CD4-positive, alpha-beta T cell treated with Interleukin-15 for 4 hours (primary cell): ENCODE measurements around the gene RPS16.

Experiments used
- DNase-seq: peaks from one replicate; pipeline ENCODE4 v3.0.0-alpha.2; 2020; ENCODE audit warnings: low spot score

The RPS16 gene

DNA sequence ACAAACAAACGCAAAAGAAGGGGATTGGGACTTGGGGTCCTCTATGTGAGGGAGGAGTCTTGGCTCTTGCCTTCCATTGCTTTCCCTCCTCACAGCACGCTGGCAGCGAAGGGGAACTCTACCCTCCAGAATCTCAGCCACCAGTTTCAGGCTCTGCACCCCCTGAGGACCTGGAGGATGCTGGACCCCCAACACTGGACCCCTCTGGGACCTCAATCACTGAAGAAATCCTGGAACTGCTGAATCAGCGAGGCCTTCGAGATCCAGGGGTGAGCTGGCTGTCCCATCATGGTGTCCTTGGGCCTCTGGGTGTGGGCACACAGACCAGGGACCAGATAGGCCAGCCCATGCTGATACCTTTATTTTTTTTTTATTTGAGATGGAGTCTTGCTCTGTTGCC, 13.7 kb downstream of the RPS16 start:
- DNase-seq, result no peak

DNA sequence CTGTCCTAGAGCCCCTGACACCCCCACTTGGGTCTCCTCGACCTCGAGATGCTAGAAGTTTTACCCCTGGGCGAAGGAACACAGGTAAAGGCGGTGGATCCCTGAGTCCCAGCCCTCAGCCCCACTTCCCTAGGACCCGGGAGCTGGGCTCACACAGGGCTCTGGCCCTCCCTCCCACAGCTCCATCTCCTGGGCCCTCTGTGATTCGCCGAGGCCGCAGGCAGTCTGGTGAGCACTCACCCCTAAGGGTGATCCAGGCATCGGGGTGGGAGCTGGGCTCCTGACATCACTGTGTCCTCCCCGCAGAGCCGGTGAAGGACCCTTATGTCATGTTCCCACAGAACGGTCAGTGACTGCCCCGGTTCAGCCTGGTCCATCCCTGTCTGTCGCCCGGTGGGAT, 15.0 kb downstream of the RPS16 start:
- DNase-seq, result no peak

DNA sequence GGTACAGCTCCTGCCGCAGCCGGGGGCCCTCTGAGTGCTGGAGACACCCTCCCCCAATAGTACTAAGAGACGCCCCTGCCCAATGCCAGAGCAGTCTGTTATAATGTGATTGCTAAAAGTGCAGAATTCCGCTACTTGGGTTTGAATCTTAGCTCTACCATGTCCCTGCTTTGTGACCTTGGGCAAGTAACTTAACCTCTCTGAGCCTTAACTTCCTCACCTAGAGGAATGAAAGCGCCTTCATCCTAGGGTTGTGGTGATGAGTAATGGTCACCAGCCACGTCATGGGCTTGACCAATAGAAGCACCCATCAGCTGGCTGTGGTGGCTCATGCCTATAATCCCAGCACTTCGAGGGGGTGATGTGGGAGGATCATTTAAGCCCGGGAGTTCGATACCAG, 16.7 kb downstream of the RPS16 start:
- no peak for DNase-seq

DNA sequence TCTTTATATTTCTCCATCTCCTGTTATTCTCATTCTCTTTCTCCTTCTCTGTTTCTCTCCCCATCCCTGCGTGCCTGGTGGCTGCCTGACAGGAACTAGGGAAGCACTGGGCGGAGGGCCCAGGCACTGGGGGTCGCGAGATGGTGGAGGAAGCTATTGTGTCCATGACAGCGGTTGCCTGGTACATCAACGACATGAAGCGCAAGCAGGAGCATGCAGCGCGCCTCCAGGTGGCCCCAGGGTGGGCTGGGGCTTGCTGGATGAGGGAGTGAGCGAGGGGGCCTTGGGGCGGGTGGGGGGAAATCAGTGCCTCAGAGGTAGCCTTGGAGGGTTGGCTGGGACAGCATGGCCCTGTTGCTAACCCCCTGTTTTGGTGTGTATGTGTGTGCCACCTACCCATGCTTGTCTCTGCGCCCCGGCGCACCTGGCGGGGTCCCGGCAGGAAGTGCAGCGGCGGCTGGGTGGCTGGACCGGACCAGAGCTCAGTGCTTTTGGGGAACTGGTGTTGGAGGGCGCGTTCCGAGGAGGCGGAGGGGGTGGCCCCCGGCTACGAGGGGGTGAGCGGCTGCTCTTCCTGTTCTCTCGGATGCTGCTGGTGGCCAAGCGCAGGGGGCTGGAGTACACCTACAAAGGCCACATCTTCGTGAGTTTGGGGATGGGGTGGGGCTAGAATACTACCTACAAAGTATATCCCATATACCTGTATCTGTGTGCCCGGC, 18.1 kb downstream of the RPS16 start:
- DNase-seq, result no peak

DNA sequence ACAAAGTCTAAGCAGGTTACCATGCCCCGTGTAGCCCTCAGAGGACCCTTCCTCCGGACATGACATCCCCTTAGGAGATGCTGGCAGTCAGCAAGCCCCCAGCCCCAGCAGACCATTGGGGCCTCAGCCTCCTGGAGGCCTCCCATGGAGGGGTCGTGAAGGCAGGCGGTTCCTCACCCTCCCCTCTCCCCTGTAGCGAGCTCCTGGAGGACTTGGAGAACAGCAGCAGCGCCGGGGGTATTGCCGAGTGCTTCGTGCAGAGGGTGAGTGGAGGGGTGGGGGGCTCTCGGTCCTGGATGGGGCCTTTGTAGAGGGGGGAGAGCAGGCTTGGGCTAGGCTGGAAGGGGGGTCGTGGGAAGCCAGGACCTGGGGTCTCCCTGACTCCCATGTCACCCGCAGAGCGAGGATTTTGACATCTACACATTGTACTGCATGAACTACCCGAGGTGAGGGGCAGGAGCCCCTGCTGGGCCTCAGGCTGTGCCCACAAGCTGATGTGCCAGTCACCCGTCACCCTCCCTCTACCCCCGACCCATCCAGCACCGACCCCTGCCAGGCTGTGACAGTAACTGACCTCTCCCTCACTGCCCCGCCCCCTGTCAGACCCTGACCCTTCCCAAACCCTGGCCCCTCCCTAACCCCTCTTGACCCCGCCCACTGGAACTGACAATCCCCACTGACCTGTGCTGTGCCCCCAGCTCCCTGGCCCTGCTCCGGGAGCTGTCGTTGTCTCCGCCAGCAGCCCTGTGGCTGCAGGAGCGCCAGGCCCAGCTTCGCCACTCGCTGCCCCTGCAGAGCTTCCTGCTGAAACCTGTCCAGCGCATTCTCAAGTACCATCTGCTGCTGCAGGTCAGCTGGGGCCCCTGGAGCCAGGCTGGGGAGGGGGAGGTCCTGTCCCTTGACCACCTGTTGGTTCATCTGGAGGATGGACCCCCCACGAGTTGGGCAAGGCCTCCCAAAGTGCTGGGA, 19.3 kb downstream of the RPS16 start:
- DNase-seq, result no peak

DNA sequence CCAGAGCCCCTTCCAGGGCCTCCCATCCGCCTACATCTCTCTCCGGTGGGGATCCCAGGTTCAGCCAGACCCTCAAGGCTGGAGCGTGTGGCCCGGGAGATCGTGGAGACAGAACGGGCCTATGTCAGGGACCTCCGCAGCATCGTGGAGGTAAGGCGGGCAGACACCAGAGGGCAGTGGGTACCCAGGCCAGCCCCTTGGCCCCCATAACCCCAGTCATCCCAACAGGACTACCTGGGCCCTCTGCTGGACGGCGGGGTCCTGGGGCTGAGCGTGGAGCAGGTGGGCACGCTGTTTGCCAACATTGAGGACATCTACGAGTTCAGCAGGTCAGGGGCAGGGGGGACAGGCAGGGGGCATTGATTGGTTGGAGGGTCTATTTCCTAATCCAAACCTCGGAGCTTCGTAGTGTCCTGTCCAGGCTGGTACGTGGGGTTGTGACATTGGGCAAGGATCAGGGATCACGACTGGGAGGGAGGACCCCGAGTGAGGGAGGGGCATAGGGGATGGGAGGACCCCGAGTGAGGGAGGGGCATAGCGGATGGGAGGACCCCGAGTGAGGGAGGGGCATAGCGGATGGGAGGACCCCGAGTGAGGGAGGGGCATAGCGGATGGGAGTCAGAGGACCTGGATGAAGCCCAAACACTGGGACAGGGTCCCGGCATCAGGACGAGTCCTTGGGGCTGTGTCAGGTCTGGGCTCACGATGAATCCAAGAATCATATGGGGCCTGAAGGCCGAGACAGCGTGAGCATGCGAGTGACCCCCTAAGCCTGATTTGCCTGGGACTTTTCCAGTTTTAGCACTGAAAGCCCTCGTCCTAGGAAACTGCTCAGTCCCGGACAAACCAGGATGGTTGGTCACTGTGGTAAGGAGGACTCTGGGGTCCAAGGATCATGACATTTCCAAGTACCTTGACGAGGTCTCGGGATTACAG, 20.4 kb downstream of the RPS16 start:
- DNase-seq, result no peak

DNA sequence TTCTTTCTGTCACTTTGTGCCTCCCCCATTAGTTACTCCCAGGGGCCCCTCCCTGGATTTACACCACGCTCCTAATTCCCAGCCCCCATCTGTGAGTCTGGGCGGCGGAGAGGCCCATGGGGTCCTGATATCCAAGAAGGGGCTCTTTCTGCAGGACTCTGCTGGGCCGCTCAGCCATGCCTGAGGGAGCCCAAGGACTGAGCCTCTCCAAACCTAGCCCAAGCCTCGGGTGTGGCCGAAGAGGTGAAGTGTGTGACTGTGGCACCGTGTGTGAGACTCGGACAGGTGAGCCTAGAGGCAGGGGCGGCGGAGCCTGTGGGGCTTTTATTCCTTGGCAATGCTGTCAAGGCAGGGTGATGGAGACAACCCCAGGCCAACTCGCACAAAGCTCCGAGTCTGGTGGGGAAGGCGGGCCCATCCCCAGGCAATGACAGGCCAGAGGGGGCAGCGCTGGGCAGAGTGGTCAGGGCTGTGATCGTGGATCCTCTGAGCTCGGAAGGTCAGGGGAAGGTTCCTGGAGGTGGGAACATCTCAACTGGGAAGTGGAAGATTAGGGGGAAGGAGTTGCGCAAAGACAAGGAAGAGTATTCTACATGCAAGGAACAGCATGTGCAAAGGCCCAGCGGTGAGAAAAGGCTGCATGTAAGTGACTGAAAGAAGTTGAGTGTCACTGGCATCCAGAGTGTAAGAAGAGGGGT, 21.7 kb downstream of the RPS16 start:
- no peak for DNase-seq

DNA sequence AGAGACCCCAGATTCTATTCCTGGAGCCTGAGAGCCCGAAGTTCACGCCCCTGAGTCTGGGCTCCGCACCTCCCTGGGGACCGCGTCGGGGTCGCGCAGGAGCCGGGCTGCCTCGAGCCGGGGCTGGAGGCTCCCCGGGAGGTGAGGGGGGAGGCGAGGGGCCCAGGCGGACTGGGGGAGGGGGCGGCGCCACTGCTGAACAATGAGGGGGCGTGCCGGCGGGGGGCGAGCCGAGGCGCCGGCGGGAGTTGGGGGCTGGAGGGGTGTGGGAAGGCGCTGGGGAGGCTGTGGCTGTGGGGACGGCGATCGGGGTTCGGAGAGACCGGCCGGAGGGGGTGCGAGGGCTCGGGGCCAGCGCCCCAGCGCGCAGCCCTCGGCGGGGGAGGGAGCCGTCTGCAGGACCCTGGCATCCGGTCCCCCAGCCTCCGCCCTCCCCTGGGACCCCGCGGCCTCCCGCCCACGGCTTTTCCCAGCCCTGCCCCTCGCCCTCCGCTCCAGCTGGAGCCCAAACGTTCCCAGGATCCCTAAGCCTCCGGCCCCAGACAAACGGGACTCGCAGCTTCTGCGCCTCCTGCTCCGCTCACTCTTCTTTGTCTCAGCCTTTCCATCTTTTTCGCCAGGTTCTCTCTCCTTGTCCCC, 22.4 kb downstream of the RPS16 start:
- DNase-seq, result no peak

DNA sequence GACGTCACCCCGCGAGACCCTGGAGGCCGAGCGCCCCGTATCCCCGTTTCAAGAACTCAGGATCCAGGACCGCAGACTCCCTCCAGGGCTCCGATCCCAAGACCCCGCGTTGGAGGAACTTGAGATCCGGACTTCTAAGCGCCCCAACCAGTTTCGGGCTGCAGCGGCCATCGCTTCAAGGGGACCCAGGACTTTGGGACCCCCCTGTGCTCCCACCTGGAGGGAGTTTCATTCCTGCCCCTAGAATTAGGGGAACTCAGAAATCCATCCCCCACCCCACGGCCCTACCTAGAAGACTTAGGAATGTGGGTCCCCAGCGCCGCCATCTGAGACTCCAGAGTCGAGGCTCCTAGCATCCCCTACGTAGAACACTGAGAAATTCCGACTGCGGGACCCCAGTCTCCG, 22.9 kb downstream of the RPS16 start:
- DNase-seq, result no peak

DNA sequence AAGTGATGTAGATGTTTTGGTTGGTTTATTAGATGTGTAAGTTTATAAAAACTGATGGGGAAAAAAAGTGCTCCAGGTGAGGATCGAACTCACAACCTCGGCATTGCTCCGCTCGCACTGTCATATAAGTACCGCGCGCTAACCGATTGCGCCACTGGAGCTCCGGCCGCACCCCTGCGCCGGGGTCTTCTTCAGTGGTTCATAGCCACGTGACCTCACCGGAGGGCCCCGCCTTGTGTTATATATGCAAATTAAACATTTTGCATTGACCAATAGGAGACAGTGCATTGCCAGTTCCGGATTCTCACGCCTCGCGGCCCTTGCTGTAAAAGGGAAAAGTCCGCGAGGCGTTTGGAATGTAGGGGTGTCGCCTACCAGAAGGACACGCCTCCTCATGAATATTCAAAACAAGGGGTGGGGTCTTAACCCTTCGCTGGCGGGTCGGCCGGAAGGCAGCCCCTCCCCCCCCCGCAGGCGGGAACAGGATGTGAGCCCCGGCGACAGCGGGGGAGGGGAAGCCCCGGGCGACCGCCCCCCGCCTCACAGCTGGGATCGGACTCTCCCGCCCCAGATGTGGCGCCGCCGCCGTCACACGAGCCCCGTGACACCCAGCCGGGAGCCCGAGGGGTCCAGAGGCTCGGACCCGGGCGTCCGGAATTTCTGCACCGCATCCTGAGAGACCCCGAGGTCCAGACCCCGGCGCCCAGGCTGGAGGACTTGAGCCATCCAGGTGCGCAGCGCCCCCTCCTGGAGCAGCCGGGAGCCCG, 23.5 kb downstream of the RPS16 start, which contains the start of gene PLEKHG2:
Gene PLEKHG2 (plus strand): TSS at position 570 of the 767 bp plus-strand sequence. CDS start 1,418 bp downstream, outside the sequence.
- DNase-seq, result peak; percentile 98

DNA sequence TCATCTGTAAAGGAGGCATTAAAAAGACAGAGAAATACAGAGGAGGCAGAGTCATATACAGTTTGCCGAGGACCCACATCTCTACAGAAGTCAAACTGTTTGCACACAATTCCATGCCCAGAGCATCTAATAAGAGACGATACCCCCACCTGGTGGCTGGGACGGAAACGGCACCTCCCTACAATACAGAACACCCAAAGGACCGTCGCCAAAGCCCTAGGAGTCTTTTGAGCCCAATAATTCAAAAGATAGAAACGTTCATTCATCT, 24.0 kb downstream of the RPS16 start:
- peak; percentile 93 for DNase-seq

DNA sequence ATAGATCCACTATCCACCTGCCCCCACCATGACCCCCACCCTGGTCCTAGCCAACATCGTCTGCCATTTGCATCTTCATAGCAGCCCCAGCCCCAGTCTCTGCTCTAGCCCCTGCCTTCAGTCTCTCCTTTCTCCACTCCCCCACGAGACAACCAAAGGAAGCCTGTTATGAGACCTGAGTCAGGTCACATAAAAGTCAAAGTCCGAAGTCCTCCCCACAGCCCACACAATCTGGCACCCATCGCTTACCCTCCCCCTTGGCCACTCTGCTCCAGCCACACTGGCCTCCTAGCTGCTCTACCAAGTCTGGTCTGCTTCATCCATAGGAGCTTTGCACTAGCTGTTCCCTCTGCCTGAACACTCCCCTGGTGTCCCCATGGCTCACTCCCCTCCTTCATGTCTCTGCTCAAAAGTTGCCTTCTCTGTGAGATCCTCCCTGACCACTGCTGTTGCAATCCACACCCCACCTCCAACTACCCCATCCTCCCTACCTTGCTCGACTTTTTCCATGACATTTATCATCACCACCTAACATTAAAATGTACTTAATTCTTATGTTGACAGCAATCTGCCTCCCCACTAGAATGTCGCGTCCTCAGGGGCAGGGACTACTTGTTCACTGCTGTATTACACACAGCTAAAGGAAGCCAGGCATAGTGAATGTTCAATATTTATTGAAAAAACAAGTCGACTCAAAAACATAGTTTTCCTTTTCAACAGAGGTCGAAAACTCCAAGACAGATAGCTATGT, 24.5 kb downstream of the RPS16 start:
- DNase-seq, result peak; percentile 29

DNA sequence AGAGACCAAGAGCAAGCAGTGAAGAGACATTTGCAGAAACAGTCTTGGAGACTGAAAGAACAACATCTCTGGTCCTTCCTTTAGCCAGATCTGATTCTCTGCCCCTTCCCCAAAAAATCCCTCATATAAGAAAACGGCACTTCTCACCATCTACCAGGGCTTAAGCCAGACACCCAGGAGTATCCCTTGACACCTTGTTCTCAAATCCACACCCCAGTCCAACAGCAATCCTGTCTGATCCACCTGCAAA, 25.0 kb downstream of the RPS16 start:
- DNase-seq, result no peak

DNA sequence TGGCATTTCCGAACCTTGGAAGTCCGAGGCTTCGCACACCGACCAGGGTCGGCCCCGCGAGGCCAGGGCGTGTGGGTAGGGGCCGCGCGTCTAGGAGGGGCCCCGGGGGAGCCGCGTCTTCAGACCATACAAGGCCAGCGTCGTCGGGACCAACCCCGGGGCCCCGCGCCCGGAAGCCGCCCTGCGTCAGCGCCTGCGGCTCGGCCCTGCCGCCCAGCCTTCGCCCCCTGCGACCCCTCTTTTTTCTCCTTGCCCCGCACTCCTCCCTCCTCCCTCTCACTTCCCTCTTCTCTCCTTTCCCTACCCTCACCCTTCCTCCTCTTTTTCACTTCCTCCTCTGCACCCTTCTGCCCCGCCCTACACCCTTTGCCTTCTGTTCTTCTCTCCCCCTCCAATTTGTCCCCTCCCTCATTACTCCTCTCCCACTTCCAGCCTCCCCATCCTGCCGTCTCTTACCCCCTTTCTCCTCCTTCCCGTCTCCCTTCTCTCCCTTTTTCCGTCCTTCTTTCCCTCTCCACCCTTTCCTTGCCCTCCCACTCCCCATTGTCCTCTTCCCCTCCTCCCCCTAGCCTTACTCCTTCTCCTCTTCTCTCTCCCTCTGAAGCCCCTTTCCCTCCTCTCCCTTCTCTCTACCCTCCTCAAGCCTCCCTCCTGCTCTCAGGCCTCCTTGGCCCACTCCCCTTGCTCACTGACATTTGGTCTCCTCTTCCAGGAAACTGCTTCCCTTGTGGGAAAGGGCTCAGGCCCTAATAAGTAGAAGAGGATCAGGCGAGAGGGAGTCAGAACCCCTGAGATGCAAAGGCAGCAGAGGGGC, 25.5 kb downstream of the RPS16 start:
- DNase-seq, result peak; percentile 63

DNA sequence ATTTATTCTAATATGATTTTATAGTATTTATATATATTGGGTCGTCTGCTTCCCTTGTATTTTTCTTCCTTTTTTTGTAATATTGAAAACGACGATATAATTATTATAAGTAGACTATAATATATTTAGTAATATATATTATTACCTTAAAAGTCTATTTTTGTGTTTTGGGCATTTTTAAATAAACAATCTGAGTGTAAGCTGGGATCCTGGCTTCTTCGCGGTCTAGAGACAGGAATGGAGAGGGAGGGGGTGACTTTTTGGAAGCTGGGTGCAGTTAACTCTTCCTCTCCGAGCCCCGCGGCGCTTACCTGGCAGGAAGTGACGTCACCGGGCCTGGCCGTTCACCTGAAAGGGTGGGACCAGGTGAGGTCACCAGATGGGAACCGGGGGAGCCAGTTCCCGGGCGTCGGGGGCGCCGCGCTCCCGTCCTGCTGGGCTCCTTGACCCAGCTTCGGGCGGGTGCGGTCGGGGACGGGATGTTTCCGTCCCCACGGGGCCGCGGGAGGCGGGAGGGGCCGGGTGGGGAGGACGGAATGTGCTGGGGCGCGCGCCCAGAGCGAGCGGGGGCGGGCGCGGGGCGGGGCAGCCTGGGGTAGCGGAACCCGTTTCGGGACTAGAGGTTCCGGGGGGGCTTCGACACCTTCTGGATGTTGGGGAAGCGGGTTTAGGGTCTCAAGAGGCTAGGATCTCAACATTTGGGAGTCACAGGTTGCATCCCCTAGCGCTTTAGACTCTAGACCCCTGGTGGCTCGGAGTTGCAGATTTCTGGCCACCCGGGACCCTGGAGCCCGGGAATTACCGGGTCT, 26.3 kb downstream of the RPS16 start:
- peak; percentile 84 for DNase-seq

DNA sequence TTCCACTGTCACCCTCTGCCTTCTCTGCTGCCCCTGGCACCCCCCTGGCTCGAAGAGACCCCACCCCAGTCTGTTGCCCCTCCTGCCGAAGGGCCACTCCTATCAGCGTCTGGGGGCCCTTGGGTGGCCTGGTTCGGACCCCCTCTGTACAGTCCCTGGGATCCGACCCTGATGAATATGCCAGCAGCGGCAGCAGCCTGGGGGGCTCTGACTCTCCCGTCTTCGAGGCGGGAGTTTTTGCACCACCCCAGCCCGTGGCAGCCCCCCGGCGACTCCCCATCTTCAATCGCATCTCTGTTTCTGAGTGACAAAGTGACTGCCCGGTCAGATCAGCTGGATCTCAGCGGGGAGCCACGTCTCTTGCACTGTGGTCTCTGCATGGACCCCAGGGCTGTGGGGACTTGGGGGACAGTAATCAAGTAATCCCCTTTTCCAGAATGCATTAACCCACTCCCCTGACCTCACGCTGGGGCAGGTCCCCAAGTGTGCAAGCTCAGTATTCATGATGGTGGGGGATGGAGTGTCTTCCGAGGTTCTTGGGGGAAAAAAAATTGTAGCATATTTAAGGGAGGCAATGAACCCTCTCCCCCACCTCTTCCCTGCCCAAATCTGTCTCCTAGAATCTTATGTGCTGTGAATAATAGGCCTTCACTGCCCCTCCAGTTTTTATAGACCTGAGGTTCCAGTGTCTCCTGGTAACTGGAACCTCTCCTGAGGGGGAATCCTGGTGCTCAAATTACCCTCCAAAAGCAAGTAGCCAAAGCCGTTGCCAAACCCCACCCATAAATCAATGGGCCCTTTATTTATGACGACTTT, 27.1 kb downstream of the RPS16 start:
- peak; percentile 23 for DNase-seq

DNA sequence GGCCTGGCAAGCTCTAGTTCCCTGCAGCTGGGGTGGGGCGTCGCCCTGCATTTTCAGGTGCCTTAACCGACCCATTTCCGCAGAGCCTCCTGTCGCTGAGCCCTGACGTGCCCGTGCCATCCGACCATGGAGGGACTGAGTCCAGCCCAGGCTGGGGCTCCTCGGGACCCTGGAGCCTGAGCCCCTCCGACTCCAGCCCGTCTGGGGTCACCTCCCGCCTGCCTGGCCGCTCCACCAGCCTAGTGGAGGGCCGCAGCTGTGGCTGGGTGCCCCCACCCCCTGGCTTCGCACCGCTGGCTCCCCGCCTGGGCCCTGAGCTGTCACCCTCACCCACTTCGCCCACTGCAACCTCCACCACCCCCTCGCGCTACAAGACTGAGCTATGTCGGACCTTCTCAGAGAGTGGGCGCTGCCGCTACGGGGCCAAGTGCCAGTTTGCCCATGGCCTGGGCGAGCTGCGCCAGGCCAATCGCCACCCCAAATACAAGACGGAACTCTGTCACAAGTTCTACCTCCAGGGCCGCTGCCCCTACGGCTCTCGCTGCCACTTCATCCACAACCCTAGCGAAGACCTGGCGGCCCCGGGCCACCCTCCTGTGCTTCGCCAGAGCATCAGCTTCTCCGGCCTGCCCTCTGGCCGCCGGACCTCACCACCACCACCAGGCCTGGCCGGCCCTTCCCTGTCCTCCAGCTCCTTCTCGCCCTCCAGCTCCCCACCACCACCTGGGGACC, 27.9 kb downstream of the RPS16 start:
- peak; percentile 75 for DNase-seq
